ENCODE data around the gene RELL2.

DNA sequence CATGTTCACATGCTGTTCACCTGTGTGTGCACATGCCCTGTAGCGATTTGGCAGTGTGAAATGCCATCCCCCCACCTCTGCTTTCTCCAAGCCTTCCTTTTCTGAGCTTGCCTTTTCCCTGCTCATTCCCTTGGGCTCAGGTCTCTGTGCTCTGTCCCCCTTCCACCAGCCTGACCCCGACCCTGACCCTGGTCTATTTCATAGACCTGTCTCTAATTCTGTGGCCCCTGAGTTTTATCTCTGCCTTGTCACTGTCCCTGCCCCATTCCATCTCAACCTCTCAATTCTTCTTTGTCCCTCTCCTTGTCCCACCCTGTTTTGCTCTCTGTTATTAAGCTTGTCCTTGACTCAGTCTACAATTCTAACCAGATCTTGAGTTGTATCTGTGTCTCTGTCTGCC, 44.5 kb downstream of the RELL2 start:
- TF ChIP-seq POLR2AphosphoS5 (IDR thresholded peaks at IDR 0.05), result no peak
- TF ChIP-seq, protein P1, sequence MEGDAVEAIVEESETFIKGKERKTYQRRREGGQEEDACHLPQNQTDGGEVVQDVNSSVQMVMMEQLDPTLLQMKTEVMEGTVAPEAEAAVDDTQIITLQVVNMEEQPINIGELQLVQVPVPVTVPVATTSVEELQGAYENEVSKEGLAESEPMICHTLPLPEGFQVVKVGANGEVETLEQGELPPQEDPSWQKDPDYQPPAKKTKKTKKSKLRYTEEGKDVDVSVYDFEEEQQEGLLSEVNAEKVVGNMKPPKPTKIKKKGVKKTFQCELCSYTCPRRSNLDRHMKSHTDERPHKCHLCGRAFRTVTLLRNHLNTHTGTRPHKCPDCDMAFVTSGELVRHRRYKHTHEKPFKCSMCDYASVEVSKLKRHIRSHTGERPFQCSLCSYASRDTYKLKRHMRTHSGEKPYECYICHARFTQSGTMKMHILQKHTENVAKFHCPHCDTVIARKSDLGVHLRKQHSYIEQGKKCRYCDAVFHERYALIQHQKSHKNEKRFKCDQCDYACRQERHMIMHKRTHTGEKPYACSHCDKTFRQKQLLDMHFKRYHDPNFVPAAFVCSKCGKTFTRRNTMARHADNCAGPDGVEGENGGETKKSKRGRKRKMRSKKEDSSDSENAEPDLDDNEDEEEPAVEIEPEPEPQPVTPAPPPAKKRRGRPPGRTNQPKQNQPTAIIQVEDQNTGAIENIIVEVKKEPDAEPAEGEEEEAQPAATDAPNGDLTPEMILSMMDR (IDR thresholded peaks at IDR 0.05), result no peak
